GM23338 (cell line): Measurements from ENCODE around the gene BPIFB6. TPM values are rescaled to one million over a fixed set of nuclear protein-coding genes. Genes with fewer than 3 reads are reported as not detected.

Experiments used
- ATAC-seq: fragments of 200-7000 bp; cut with Tn5 transposase; 3 replicates; pipeline ENCODE4 v1.9.1; 2020
- DNase-seq: peaks from one replicate; pipeline ENCODE4 v3.0.0-alpha.2; 2015; ENCODE audit warnings: low spot score
- H2AFZ ChIP-seq: fragments of 200-600 bp; sonication (generic); 2 replicates; pipeline ENCODE4 v1.8.0; 2016; ENCODE audit warnings: antibody characterized with exemption, mild to moderate bottlenecking, moderate library complexity
- H3F3A ChIP-seq: fragments of 200-600 bp; sonication (generic); replicated peaks from 2 replicates; pipeline ENCODE4 v1.8.0; 2017; ENCODE audit warnings: antibody characterized with exemption, mixed run types, low read depth
- H3K27ac ChIP-seq: fragments of 200-600 bp; sonication (generic); 2 replicates; pipeline ENCODE4 v1.6.1; 2016; ENCODE audit warnings: low read depth
- H3K27me3 ChIP-seq: fragments of 200-600 bp; sonication (generic); 2 replicates; pipeline ENCODE4 v1.8.0; 2016; ENCODE audit warnings: mild to moderate bottlenecking, mixed run types, moderate library complexity; ENCODE audit not compliant: insufficient read depth
- H3K36me3 ChIP-seq: fragments of 200-600 bp; sonication (generic); 2 replicates; pipeline ENCODE4 v1.8.0; 2016; ENCODE audit warnings: mild to moderate bottlenecking; ENCODE audit not compliant: insufficient read depth
- H3K4me1 ChIP-seq: fragments of 200-600 bp; sonication (generic); 2 replicates; pipeline ENCODE4 v1.8.0; 2016; ENCODE audit warnings: mild to moderate bottlenecking, moderate library complexity; ENCODE audit not compliant: insufficient read depth
- H3K4me2 ChIP-seq: fragments of 200-600 bp; sonication (generic); 2 replicates; pipeline ENCODE4 v1.7.1; 2017; ENCODE audit warnings: mixed run types
- H3K4me3 ChIP-seq: fragments of 200-600 bp; sonication (generic); 2 replicates; pipeline ENCODE4 v1.6.1; 2016; ENCODE audit warnings: mixed run types
- H3K79me2 ChIP-seq: fragments of 200-600 bp; sonication (generic); replicated peaks from 2 replicates; pipeline ENCODE4 v1.8.0; 2017; ENCODE audit warnings: mild to moderate bottlenecking; ENCODE audit not compliant: insufficient read depth
- H3K9me2 ChIP-seq: fragments of 200-600 bp; sonication (generic); 2 replicates; pipeline ENCODE4 v1.8.0; 2017; ENCODE audit not compliant: insufficient read depth
- H4K20me1 ChIP-seq: fragments of 200-600 bp; sonication (generic); replicated peaks from 2 replicates; pipeline ENCODE4 v1.8.0; 2017; ENCODE audit warnings: mild to moderate bottlenecking; ENCODE audit not compliant: insufficient read depth
- H3K27ac Mint-ChIP-seq: 2 replicates; pipeline ENCODE4 v1.8.0; 2020; ENCODE audit warnings: inconsistent platforms, mild to moderate bottlenecking, moderate library complexity, mixed read lengths
- H3K27me3 Mint-ChIP-seq: 3 replicates; pipeline ENCODE4 v1.8.0; 2022; ENCODE audit warnings: low read depth, mild to moderate bottlenecking, moderate library complexity, mixed read lengths, inconsistent platforms; ENCODE audit not compliant: insufficient read depth, poor library complexity
- H3K36me3 Mint-ChIP-seq: 3 replicates; pipeline ENCODE4 v1.8.0; 2021; ENCODE audit warnings: low read depth, mild to moderate bottlenecking, inconsistent platforms, moderate library complexity, mixed read lengths
- H3K4me1 Mint-ChIP-seq: 3 replicates; pipeline ENCODE4 v1.8.0; 2020; ENCODE audit warnings: mild to moderate bottlenecking, inconsistent platforms, mixed read lengths
- H3K4me3 Mint-ChIP-seq: 3 replicates; pipeline ENCODE4 v1.8.0; 2021; ENCODE audit warnings: moderate library complexity, mild to moderate bottlenecking, inconsistent platforms, mixed read lengths
- H3K9me3 Mint-ChIP-seq: 3 replicates; pipeline ENCODE4 v1.8.0; 2020; ENCODE audit warnings: moderate library complexity, mild to moderate bottlenecking, inconsistent platforms, mixed read lengths
- CREB1 ChIP-seq: fragments of 250-450 bp; sonication (Bioruptor Pico); IDR thresholded peaks from 2 replicates; pipeline ENCODE4 v1.5.0; 2020; ENCODE audit warnings: low read depth, mild to moderate bottlenecking, moderate library complexity
- EZH2phosphoT487 ChIP-seq: fragments of 200-600 bp; sonication (generic); IDR thresholded peaks from one replicate; pipeline ENCODE4 v1.8.1; 2018; ENCODE audit warnings: antibody characterized with exemption; ENCODE audit not compliant: unreplicated experiment
- JUNB ChIP-seq: IDR thresholded peaks from one replicate; pipeline ENCODE4 v1.6.1; 2016; ENCODE audit warnings: antibody characterized with exemption; ENCODE audit not compliant: unreplicated experiment
- NANOG ChIP-seq: IDR thresholded peaks from 2 replicates; pipeline ENCODE4 v1.6.1; 2016; ENCODE audit warnings: antibody characterized with exemption, borderline replicate concordance
- POLR2AphosphoS5 ChIP-seq: IDR thresholded peaks from 2 replicates; pipeline ENCODE4 v1.6.1; 2016; ENCODE audit warnings: antibody characterized with exemption, low read depth
- STAT1 ChIP-seq: IDR thresholded peaks from one replicate; pipeline ENCODE4 v1.6.1; 2016; ENCODE audit warnings: antibody characterized with exemption; ENCODE audit not compliant: unreplicated experiment
- ZNF114 ChIP-seq: fragments of 250-450 bp; sonication (Bioruptor Pico); IDR thresholded peaks from 2 replicates; pipeline ENCODE4 v1.5.0; 2020; ENCODE audit warnings: mild to moderate bottlenecking, moderate library complexity
- ZNF331 ChIP-seq: fragments of 250-450 bp; sonication (Bioruptor Pico); IDR thresholded peaks from 2 replicates; pipeline ENCODE4 v1.5.0; 2020; ENCODE audit warnings: low read depth, mild to moderate bottlenecking, moderate library complexity
- polyA plus RNA-seq: library from polyadenylated mRNA; unstranded; fragments of >200 nt; fragmentation: Nextera tagmentation; extraction: Ambion mirVana; gene quantifications from 2 replicates; pipeline ENCODE4 v1.2.1, GENCODE V29; 2016
- total RNA-seq: library from RNA; depleted of rRNA; stranded (reverse); fragments of >200 nt; shearing (Covaris generic); gene quantifications from 2 replicates; pipeline ENCODE4 v1.2.3, GENCODE V29; 2014
- TF ChIP-seq, protein P1 (sequence below): fragments of 250-450 bp; sonication (Bioruptor Pico); IDR thresholded peaks from 2 replicates; pipeline ENCODE4 v1.5.0; 2020; ENCODE audit warnings: mild to moderate bottlenecking, moderate library complexity
- TF ChIP-seq, protein P2 (sequence below): IDR thresholded peaks from one replicate; pipeline ENCODE4 v1.6.1; 2018; ENCODE audit warnings: antibody characterized with exemption; ENCODE audit not compliant: unreplicated experiment

The BPIFB6 gene
- total and polyA plus RNA-seq, 2 experiments from 2014 or later = not detected

DNA sequence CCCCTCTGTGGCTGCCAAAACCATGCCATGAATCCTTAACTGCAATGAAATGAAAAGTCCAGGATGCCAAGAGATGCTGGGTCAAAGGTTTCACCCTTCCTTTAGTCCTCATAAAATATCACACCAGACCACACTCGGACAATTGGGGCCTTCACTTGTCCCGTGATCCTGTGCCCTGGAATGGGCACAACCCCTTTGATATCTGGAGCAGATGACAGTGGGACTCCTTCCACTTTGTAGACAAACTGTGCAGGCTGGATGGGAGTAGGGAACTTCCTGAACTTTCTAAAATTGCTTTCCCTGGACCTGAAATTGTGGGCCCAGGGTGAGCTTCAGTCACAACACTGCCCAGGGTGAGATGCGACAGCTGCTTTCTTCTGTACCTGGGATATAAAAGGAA is 9.6 kb upstream of the BPIFB6 start:
- no peak for ATAC-seq
- no peak overlapping the region for H3K27ac ChIP-seq
- no peaks in the 10 kb centered on the region for H3K4me1 ChIP-seq
- peaks cover 6% of the 10 kb centered on the region for H3K27me3 Mint-ChIP-seq
- no peaks in the 10 kb centered on the region for H3K9me3 Mint-ChIP-seq
- no peaks in the 10 kb centered on the region for H3K36me3 Mint-ChIP-seq
- H3F3A ChIP-seq = no peaks in the 10 kb centered on the region
- TF ChIP-seq, protein P1, sequence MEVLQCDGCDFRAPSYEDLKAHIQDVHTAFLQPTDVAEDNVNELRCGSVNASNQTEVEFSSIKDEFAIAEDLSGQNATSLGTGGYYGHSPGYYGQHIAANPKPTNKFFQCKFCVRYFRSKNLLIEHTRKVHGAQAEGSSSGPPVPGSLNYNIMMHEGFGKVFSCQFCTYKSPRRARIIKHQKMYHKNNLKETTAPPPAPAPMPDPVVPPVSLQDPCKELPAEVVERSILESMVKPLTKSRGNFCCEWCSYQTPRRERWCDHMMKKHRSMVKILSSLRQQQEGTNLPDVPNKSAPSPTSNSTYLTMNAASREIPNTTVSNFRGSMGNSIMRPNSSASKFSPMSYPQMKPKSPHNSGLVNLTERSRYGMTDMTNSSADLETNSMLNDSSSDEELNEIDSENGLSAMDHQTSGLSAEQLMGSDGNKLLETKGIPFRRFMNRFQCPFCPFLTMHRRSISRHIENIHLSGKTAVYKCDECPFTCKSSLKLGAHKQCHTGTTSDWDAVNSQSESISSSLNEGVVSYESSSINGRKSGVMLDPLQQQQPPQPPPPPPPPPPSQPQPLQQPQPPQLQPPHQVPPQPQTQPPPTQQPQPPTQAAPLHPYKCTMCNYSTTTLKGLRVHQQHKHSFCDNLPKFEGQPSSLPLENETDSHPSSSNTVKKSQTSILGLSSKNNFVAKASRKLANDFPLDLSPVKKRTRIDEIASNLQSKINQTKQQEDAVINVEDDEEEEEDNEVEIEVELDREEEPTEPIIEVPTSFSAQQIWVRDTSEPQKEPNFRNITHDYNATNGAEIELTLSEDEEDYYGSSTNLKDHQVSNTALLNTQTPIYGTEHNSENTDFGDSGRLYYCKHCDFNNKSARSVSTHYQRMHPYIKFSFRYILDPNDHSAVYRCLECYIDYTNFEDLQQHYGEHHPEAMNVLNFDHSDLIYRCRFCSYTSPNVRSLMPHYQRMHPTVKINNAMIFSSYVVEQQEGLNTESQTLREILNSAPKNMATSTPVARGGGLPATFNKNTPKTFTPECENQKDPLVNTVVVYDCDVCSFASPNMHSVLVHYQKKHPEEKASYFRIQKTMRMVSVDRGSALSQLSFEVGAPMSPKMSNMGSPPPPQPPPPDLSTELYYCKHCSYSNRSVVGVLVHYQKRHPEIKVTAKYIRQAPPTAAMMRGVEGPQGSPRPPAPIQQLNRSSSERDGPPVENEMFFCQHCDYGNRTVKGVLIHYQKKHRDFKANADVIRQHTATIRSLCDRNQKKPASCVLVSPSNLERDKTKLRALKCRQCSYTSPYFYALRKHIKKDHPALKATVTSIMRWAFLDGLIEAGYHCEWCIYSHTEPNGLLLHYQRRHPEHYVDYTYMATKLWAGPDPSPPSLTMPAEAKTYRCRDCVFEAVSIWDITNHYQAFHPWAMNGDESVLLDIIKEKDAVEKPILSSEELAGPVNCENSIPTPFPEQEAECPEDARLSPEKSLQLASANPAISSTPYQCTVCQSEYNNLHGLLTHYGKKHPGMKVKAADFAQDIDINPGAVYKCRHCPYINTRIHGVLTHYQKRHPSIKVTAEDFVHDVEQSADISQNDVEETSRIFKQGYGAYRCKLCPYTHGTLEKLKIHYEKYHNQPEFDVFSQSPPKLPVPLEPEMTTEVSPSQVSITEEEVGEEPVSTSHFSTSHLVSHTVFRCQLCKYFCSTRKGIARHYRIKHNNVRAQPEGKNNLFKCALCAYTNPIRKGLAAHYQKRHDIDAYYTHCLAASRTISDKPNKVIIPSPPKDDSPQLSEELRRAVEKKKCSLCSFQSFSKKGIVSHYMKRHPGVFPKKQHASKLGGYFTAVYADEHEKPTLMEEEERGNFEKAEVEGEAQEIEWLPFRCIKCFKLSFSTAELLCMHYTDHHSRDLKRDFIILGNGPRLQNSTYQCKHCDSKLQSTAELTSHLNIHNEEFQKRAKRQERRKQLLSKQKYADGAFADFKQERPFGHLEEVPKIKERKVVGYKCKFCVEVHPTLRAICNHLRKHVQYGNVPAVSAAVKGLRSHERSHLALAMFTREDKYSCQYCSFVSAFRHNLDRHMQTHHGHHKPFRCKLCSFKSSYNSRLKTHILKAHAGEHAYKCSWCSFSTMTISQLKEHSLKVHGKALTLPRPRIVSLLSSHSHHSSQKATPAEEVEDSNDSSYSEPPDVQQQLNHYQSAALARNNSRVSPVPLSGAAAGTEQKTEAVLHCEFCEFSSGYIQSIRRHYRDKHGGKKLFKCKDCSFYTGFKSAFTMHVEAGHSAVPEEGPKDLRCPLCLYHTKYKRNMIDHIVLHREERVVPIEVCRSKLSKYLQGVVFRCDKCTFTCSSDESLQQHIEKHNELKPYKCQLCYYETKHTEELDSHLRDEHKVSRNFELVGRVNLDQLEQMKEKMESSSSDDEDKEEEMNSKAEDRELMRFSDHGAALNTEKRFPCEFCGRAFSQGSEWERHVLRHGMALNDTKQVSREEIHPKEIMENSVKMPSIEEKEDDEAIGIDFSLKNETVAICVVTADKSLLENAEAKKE (CRISPR knock-in tag) = no peak
- TF ChIP-seq STAT1 (no peak), NANOG (no peak), CREB1 (CRISPR knock-in tag) (no peak), ZNF114 (CRISPR knock-in tag) (no peak), ZNF331 (no peak), JUNB (no peak), EZH2phosphoT487 (no peak), POLR2AphosphoS5 (no peak)
- TF ChIP-seq, protein P2, sequence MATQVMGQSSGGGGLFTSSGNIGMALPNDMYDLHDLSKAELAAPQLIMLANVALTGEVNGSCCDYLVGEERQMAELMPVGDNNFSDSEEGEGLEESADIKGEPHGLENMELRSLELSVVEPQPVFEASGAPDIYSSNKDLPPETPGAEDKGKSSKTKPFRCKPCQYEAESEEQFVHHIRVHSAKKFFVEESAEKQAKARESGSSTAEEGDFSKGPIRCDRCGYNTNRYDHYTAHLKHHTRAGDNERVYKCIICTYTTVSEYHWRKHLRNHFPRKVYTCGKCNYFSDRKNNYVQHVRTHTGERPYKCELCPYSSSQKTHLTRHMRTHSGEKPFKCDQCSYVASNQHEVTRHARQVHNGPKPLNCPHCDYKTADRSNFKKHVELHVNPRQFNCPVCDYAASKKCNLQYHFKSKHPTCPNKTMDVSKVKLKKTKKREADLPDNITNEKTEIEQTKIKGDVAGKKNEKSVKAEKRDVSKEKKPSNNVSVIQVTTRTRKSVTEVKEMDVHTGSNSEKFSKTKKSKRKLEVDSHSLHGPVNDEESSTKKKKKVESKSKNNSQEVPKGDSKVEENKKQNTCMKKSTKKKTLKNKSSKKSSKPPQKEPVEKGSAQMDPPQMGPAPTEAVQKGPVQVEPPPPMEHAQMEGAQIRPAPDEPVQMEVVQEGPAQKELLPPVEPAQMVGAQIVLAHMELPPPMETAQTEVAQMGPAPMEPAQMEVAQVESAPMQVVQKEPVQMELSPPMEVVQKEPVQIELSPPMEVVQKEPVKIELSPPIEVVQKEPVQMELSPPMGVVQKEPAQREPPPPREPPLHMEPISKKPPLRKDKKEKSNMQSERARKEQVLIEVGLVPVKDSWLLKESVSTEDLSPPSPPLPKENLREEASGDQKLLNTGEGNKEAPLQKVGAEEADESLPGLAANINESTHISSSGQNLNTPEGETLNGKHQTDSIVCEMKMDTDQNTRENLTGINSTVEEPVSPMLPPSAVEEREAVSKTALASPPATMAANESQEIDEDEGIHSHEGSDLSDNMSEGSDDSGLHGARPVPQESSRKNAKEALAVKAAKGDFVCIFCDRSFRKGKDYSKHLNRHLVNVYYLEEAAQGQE = no peak
- H3K36me3 ChIP-seq = no peaks in the 10 kb centered on the region
- 0 out of 2 replicates have a peak, but pooled peaks cover 6% of the 10 kb centered on the region for H3K9me2 ChIP-seq
- no peaks in the 10 kb centered on the region for H3K27me3 ChIP-seq
- H3K4me2 ChIP-seq = no peak overlapping the region
- H3K79me2 ChIP-seq = no peaks in the 10 kb centered on the region
- no peak overlapping the region for H2AFZ ChIP-seq
- H4K20me1 ChIP-seq = no peaks in the 10 kb centered on the region
- H3K27ac Mint-ChIP-seq = no peak overlapping the region
- no peak overlapping the region for H3K4me3 ChIP-seq
- H3K4me1 Mint-ChIP-seq = no peaks in the 10 kb centered on the region
- H3K4me3 Mint-ChIP-seq = no peak overlapping the region
- DNase-seq = no peak
